ENCODE results near the gene PCNX3. TPM values are rescaled to one million over a fixed set of nuclear protein-coding genes. Genes with fewer than 3 reads are reported as not detected.

PCNX3 gene
- total and polyA plus RNA-seq, 2 of the 13 experiments (the other 11 are each of a cell fraction or from before 2014, with no cell fraction given), result 16.2 to 23.0 TPM

DNA sequence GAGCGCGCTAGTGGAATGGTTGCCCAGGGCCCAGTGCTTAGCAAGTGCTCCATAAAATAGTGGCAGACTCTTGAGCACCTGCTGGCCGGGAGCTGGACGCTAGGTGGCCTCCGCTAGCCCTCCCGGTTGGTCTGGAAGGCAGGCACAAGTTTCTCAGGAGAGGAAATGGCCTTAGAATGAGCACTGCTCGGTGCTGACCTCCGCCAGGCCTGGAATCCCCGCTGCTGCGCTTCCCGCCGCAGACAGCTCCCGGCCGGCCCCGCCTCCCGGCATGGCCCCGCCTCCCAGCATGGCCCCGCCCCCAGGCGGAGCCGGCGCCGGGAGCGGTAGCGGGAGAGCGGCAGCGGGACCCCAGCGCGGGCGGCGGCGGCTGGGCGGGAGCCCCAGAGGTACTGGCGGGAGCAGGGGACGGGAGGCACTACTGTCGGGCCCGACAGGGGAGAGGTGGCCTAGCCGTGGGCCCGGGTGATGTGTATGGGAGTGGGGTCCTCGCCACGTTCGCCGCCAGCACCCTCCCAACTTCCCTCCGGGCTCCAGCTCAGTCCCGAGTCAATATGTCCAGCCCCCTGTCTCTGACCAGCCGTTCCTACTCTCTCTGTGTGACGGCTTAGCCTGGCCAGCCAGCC, 22.3 kb downstream of the PCNX3 start, which contains the start of gene SIPA1 (continued):
- TF ChIP-seq, protein P1, sequence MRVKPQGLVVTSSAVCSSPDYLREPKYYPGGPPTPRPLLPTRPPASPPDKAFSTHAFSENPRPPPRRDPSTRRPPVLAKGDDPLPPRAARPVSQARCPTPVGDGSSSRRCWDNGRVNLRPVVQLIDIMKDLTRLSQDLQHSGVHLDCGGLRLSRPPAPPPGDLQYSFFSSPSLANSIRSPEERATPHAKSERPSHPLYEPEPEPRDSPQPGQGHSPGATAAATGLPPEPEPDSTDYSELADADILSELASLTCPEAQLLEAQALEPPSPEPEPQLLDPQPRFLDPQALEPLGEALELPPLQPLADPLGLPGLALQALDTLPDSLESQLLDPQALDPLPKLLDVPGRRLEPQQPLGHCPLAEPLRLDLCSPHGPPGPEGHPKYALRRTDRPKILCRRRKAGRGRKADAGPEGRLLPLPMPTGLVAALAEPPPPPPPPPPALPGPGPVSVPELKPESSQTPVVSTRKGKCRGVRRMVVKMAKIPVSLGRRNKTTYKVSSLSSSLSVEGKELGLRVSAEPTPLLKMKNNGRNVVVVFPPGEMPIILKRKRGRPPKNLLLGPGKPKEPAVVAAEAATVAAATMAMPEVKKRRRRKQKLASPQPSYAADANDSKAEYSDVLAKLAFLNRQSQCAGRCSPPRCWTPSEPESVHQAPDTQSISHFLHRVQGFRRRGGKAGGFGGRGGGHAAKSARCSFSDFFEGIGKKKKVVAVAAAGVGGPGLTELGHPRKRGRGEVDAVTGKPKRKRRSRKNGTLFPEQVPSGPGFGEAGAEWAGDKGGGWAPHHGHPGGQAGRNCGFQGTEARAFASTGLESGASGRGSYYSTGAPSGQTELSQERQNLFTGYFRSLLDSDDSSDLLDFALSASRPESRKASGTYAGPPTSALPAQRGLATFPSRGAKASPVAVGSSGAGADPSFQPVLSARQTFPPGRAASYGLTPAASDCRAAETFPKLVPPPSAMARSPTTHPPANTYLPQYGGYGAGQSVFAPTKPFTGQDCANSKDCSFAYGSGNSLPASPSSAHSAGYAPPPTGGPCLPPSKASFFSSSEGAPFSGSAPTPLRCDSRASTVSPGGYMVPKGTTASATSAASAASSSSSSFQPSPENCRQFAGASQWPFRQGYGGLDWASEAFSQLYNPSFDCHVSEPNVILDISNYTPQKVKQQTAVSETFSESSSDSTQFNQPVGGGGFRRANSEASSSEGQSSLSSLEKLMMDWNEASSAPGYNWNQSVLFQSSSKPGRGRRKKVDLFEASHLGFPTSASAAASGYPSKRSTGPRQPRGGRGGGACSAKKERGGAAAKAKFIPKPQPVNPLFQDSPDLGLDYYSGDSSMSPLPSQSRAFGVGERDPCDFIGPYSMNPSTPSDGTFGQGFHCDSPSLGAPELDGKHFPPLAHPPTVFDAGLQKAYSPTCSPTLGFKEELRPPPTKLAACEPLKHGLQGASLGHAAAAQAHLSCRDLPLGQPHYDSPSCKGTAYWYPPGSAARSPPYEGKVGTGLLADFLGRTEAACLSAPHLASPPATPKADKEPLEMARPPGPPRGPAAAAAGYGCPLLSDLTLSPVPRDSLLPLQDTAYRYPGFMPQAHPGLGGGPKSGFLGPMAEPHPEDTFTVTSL (CRISPR knock-in tag; IDR thresholded peaks at IDR 0.05; ENCODE audit: borderline replicate concordance), result 0 out of 2 replicates have a peak, but pooled peaks have one; percentile 56
- TF ChIP-seq REL (CRISPR knock-in tag; conservative IDR thresholded peaks at IDR 0.05) (no peak), ZSCAN9 (CRISPR knock-in tag; IDR thresholded peaks at IDR 0.05; ENCODE audit: borderline replicate concordance) (no peak), KAT7 (CRISPR knock-in tag; IDR thresholded peaks at IDR 0.05; ENCODE audit: borderline replicate concordance) (peak; percentile 67; the same call in 1 of the 2 replicates), PCBP1 (IDR thresholded peaks at IDR 0.05; ENCODE audit: borderline replicate concordance, low read depth, low read length) (no peak), KLF11 (CRISPR knock-in tag; IDR thresholded peaks at IDR 0.05) (no peak), TP53 (CRISPR knock-in tag; conservative IDR thresholded peaks at IDR 0.05) (no peak)
- TF ChIP-seq, protein P2, sequence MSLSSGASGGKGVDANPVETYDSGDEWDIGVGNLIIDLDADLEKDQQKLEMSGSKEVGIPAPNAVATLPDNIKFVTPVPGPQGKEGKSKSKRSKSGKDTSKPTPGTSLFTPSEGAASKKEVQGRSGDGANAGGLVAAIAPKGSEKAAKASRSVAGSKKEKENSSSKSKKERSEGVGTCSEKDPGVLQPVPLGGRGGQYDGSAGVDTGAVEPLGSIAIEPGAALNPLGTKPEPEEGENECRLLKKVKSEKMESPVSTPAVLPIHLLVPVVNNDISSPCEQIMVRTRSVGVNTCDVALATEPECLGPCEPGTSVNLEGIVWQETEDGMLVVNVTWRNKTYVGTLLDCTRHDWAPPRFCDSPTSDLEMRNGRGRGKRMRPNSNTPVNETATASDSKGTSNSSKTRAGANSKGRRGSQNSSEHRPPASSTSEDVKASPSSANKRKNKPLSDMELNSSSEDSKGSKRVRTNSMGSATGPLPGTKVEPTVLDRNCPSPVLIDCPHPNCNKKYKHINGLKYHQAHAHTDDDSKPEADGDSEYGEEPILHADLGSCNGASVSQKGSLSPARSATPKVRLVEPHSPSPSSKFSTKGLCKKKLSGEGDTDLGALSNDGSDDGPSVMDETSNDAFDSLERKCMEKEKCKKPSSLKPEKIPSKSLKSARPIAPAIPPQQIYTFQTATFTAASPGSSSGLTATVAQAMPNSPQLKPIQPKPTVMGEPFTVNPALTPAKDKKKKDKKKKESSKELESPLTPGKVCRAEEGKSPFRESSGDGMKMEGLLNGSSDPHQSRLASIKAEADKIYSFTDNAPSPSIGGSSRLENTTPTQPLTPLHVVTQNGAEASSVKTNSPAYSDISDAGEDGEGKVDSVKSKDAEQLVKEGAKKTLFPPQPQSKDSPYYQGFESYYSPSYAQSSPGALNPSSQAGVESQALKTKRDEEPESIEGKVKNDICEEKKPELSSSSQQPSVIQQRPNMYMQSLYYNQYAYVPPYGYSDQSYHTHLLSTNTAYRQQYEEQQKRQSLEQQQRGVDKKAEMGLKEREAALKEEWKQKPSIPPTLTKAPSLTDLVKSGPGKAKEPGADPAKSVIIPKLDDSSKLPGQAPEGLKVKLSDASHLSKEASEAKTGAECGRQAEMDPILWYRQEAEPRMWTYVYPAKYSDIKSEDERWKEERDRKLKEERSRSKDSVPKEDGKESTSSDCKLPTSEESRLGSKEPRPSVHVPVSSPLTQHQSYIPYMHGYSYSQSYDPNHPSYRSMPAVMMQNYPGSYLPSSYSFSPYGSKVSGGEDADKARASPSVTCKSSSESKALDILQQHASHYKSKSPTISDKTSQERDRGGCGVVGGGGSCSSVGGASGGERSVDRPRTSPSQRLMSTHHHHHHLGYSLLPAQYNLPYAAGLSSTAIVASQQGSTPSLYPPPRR (CRISPR knock-in tag; IDR thresholded peaks at IDR 0.05; ENCODE audit: borderline replicate concordance), result no peak
- TF ChIP-seq, protein P3, sequence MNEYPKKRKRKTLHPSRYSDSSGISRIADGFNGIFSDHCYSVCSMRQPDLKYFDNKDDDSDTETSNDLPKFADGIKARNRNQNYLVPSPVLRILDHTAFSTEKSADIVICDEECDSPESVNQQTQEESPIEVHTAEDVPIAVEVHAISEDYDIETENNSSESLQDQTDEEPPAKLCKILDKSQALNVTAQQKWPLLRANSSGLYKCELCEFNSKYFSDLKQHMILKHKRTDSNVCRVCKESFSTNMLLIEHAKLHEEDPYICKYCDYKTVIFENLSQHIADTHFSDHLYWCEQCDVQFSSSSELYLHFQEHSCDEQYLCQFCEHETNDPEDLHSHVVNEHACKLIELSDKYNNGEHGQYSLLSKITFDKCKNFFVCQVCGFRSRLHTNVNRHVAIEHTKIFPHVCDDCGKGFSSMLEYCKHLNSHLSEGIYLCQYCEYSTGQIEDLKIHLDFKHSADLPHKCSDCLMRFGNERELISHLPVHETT (CRISPR knock-in tag; conservative IDR thresholded peaks at IDR 0.05), result peak; percentile 71; the same call in 1 of the 2 replicates
- TF ChIP-seq, protein P4, sequence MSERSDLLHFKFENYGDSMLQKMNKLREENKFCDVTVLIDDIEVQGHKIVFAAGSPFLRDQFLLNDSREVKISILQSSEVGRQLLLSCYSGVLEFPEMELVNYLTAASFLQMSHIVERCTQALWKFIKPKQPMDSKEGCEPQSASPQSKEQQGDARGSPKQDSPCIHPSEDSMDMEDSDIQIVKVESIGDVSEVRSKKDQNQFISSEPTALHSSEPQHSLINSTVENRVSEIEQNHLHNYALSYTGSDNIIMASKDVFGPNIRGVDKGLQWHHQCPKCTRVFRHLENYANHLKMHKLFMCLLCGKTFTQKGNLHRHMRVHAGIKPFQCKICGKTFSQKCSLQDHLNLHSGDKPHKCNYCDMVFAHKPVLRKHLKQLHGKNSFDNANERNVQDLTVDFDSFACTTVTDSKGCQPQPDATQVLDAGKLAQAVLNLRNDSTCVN (CRISPR knock-in tag; IDR thresholded peaks at IDR 0.05; ENCODE audit: borderline replicate concordance), result no peak
- TF ChIP-seq, protein P5, sequence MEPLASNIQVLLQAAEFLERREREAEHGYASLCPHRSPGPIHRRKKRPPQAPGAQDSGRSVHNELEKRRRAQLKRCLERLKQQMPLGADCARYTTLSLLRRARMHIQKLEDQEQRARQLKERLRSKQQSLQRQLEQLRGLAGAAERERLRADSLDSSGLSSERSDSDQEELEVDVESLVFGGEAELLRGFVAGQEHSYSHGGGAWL (CRISPR knock-in tag; IDR thresholded peaks at IDR 0.05), result peak; percentile 73; the same call in 1 of the 2 replicates
- TF ChIP-seq, protein P6, sequence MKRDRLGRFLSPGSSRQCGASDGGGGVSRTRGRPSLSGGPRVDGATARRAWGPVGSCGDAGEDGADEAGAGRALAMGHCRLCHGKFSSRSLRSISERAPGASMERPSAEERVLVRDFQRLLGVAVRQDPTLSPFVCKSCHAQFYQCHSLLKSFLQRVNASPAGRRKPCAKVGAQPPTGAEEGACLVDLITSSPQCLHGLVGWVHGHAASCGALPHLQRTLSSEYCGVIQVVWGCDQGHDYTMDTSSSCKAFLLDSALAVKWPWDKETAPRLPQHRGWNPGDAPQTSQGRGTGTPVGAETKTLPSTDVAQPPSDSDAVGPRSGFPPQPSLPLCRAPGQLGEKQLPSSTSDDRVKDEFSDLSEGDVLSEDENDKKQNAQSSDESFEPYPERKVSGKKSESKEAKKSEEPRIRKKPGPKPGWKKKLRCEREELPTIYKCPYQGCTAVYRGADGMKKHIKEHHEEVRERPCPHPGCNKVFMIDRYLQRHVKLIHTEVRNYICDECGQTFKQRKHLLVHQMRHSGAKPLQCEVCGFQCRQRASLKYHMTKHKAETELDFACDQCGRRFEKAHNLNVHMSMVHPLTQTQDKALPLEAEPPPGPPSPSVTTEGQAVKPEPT (CRISPR knock-in tag; IDR thresholded peaks at IDR 0.05; ENCODE audit: low read depth), result no peak
